A549 (cell line): ENCODE measurements around the gene HMGXB3. TPM values are rescaled to one million over a fixed set of nuclear protein-coding genes. Genes with fewer than 3 reads are reported as not detected.

Source experiments
- ATAC-seq, 2 experiments: fragments of 200-7000 bp in 1 of 2; fragments of >200 bp in 1 of 2; cut with Nextera tagmentation in 1 of 2; cut with Tn5 transposase in 1 of 2; 3 replicates each; pipeline versions ENCODE4 v1.8.0 to v1.9.1; 2018 to 2020; ENCODE audit warnings: mild to moderate bottlenecking in 1 of 2, moderate library complexity in 1 of 2
- CTCF ChIA-PET: fragments of 300-600 bp; sonication (Branson Sonifier 250); formaldehyde crosslinking; extraction: SDS; loops from one replicate; lab custom pipeline; 2021; ENCODE audit warnings: antibody characterized with exemption, inconsistent platforms; lab: Yijun Ruan, JAX
- POLR2A ChIA-PET: fragments of 350-600 bp; formaldehyde crosslinking; extraction: SDS; loops from one replicate; lab custom pipeline; 2021; ENCODE audit warnings: antibody characterized with exemption, inconsistent platforms; lab: Yijun Ruan, JAX
- DNase-seq, 2 experiments: peaks; one replicate each; pipeline versions ENCODE4 v3.0.0 to v3.0.0-alpha.2; 2011 to 2016; ENCODE audit warnings: low read depth in 1 of 2, low spot score in 1 of 2
- FAIRE-seq: peaks from 2 replicates; lab custom pipeline; 2011; peaks lifted over from hg19 to GRCh38; lab: Jason Lieb, UNC
- H3K27ac ChIP-seq, 2 experiments: fragments of >200 bp; sonication (Bioruptor Twin); formaldehyde crosslinking; 3 replicates each; pipeline ENCODE4 v1.5.1; 2016 to 2017
- H3K4me1 ChIP-seq: fragments of >200 bp; sonication (Bioruptor Twin); formaldehyde crosslinking; 3 replicates; pipeline ENCODE4 v1.6.1; 2016
- H3K4me2 ChIP-seq: fragments of >200 bp; sonication (Bioruptor Twin); formaldehyde crosslinking; 3 replicates; pipeline ENCODE4 v1.6.1; 2016
- H3K4me3 ChIP-seq: fragments of >200 bp; sonication (Bioruptor Twin); formaldehyde crosslinking; 3 replicates; pipeline ENCODE4 v1.5.1; 2016
- H3K9me3 ChIP-seq: fragments of >200 bp; sonication (Bioruptor Twin); formaldehyde crosslinking; 3 replicates; pipeline ENCODE4 v1.6.1; 2016
- BCL3 ChIP-seq: fragments of >200 bp; sonication (Bioruptor Twin); formaldehyde crosslinking; IDR thresholded peaks from 3 replicates; pipeline ENCODE4 v1.6.1; 2016
- BHLHE40 ChIP-seq: IDR thresholded peaks from 2 replicates; pipeline ENCODE4 v1.6.1; 2012; ENCODE audit warnings: low read depth, low read length, inconsistent platforms
- CEBPB ChIP-seq, 2 experiments: fragments of >200 bp in 1 of 2; sonication (Bioruptor Twin) in 1 of 2; formaldehyde crosslinking in 1 of 2; IDR thresholded peaks; 2 replicates each; pipeline ENCODE4 v1.6.1; 2012 to 2016
- CHD2 ChIP-seq: fragments of 150-350 bp; IDR thresholded peaks from 2 replicates; pipeline ENCODE4 v1.6.1; 2014; ENCODE audit warnings: low read length; ENCODE audit not compliant: partially characterized antibody
- ELK1 ChIP-seq: fragments of 150-350 bp; IDR thresholded peaks from 2 replicates; pipeline ENCODE4 v1.6.1; 2014; ENCODE audit warnings: low read depth, mild to moderate bottlenecking, low read length
- FOSL2 ChIP-seq, 2 experiments: fragments of 450-650 bp in 1 of 2; fragments of >200 bp in 1 of 2; sonication (Bioruptor Twin) in 1 of 2; formaldehyde crosslinking; IDR thresholded peaks; 2 replicates each; pipeline versions ENCODE4 v1.5.0 to v1.6.1; 2016 to 2020; ENCODE audit warnings: mild to moderate bottlenecking in 1 of 2, moderate library complexity in 1 of 2
- HES2 ChIP-seq: fragments of >200 bp; sonication (Bioruptor Twin); formaldehyde crosslinking; IDR thresholded peaks from 2 replicates; pipeline ENCODE4 v1.6.1; 2016
- HOXA7 ChIP-seq: fragments of 250-450 bp; sonication (Bioruptor Pico); IDR thresholded peaks from 2 replicates; pipeline ENCODE4 v1.5.0; 2020; ENCODE audit warnings: mild to moderate bottlenecking, moderate library complexity
- JUNB ChIP-seq: fragments of >200 bp; sonication (Bioruptor Twin); formaldehyde crosslinking; IDR thresholded peaks from 2 replicates; pipeline ENCODE4 v1.6.1; 2016
- MAFK ChIP-seq: fragments of 450-650 bp; IDR thresholded peaks from 2 replicates; pipeline ENCODE4 v1.6.1; 2014; ENCODE audit not compliant: partially characterized antibody
- MYC ChIP-seq: IDR thresholded peaks from 2 replicates; pipeline ENCODE4 v1.6.1; 2012; ENCODE audit warnings: mild to moderate bottlenecking, inconsistent platforms, low read length, improper control_type of control experiment, borderline replicate concordance
- NFE2L2 ChIP-seq: fragments of 150-350 bp; conservative IDR thresholded peaks from 2 replicates; pipeline ENCODE4 v1.6.1; 2014; ENCODE audit warnings: low read length
- NR3C1 ChIP-seq: fragments of >200 bp; sonication (Bioruptor Twin); formaldehyde crosslinking; IDR thresholded peaks from 3 replicates; pipeline ENCODE4 v1.6.1; 2017
- PHF8 ChIP-seq: fragments of 200-600 bp; sonication (generic); IDR thresholded peaks from 2 replicates; pipeline ENCODE4 v1.6.1; 2016; ENCODE audit warnings: low read depth, mild to moderate bottlenecking, antibody characterized with exemption, moderate library complexity, borderline replicate concordance
- POLR2AphosphoS2 ChIP-seq: conservative IDR thresholded peaks from 2 replicates; pipeline ENCODE4 v1.6.1; 2012; ENCODE audit warnings: low read length, improper control_type of control experiment, inconsistent platforms
- REST ChIP-seq: fragments of 200-600 bp; sonication (generic); IDR thresholded peaks from 2 replicates; pipeline ENCODE4 v1.6.1; 2016; ENCODE audit warnings: antibody characterized with exemption, mild to moderate bottlenecking, moderate library complexity
- RFX5 ChIP-seq: fragments of 450-650 bp; IDR thresholded peaks from 2 replicates; pipeline ENCODE4 v1.7.1; 2014; ENCODE audit warnings: antibody characterized with exemption, mild to moderate bottlenecking, moderate library complexity
- SMC3 ChIP-seq: fragments of >200 bp; sonication (Bioruptor Twin); formaldehyde crosslinking; IDR thresholded peaks from 3 replicates; pipeline ENCODE4 v1.6.1; 2018; ENCODE audit warnings: inconsistent platforms
- SREBF2 ChIP-seq: fragments of 450-650 bp; IDR thresholded peaks from 2 replicates; pipeline ENCODE4 v1.6.1; 2014; ENCODE audit warnings: mild to moderate bottlenecking, moderate library complexity
- TFCP2L1 ChIP-seq: fragments of 250-450 bp; sonication (Bioruptor Pico); IDR thresholded peaks from 2 replicates; pipeline ENCODE4 v1.5.0; 2021; ENCODE audit warnings: mild to moderate bottlenecking
- TP53 ChIP-seq: fragments of 250-450 bp; sonication (Bioruptor Pico); IDR thresholded peaks from 2 replicates; pipeline ENCODE4 v1.5.0; 2021; ENCODE audit warnings: mild to moderate bottlenecking, moderate library complexity
- ZC3H11A ChIP-seq: fragments of 450-650 bp; IDR thresholded peaks from 2 replicates; pipeline ENCODE4 v1.6.1; 2014; ENCODE audit warnings: antibody characterized with exemption, mild to moderate bottlenecking
- ZFP36 ChIP-seq: fragments of 450-650 bp; IDR thresholded peaks from 2 replicates; pipeline ENCODE4 v1.6.1; 2014; ENCODE audit warnings: borderline replicate concordance; ENCODE audit not compliant: partially characterized antibody
- ZNF302 ChIP-seq: fragments of 250-450 bp; sonication (Bioruptor Pico); IDR thresholded peaks from 2 replicates; pipeline ENCODE4 v1.9.0; 2021; ENCODE audit warnings: inconsistent platforms, mild to moderate bottlenecking, moderate library complexity
- WGBS: methylation state at CpG from one replicate; pipeline ENCODE4 v1.1.6; 2017; ENCODE audit errors: missing lambda C conversion rate; 5-methylcytosine and 5-hydroxymethylcytosine counted together
- polyA plus RNA-seq, 4 experiments: library from polyadenylated mRNA; depleted of rRNA in 3 of 4; stranded (reverse); fragments of >200 nt; fragmentation: RNase III in 1 of 4; extraction: RNeasy Plus Mini Kit Qiagen cat#74134 plus additional on column Dnase treatment in 1 of 4; gene quantifications; 2 replicates in 3 of 4; 3 replicates in 1 of 4; pipeline ENCODE4 v1.2.3, GENCODE V29; 2011 to 2017

The HMGXB3 gene
- polyA plus RNA-seq, 2 of the 4 experiments (the other 2 are of a cell fraction), result 20.5 to 34.1 TPM

- no peak for DNase-seq
- H3K4me2 ChIP-seq, result no peak overlapping the region
- no peak for ATAC-seq
- peaks cover 16% of the 10 kb centered on the region for H3K4me1 ChIP-seq
- H3K9me3 ChIP-seq, result no peaks in the 10 kb centered on the region
- 78% methylated on average over 1 of the region's 1 CpG for WGBS
- H3K4me3 ChIP-seq, result no peak overlapping the region
- ChIA-PET POLR2A (no interaction called here), CTCF (interaction anchor here (0.6 to 2.2 kb wide), 5 partner anchors 11 to 32 kb away, joined by 3 to 7 read pairs (median 3); no protein-coding TSS in a partner anchor)
- FAIRE-seq, result no peak
- no peak for TF ChIP-seq RFX5
- no peak for TF ChIP-seq SREBF2
- no peak for TF ChIP-seq FOSL2 (IDR thresholded peaks at IDR 0.05)
- no peak for TF ChIP-seq FOSL2 (CRISPR knock-in tag; IDR thresholded peaks at IDR 0.05)
- no peak for TF ChIP-seq SMC3
- no peak for TF ChIP-seq HOXA7 (CRISPR knock-in tag)
- no peak for TF ChIP-seq JUNB
- no peak for TF ChIP-seq NR3C1
- TF ChIP-seq ELK1, result no peak
- H3K27ac ChIP-seq, result no peak overlapping the region
These were observed 22.6 kb downstream of the HMGXB3 start for GRCh38 chr5:150023136-150023535.

GRCh38 chr5:150024346-150024984 is 23.9 kb downstream of the HMGXB3 start:
- TF ChIP-seq REST, result no peak
- no peak for TF ChIP-seq MAFK
- TF ChIP-seq ZC3H11A, result no peak
- TF ChIP-seq MYC, result no peak
- TF ChIP-seq FOSL2 (IDR thresholded peaks at IDR 0.05), result no peak
- no peak for TF ChIP-seq FOSL2 (CRISPR knock-in tag; IDR thresholded peaks at IDR 0.05)
- TF ChIP-seq ELK1, result no peak
- no peak for TF ChIP-seq CEBPB (IDR thresholded peaks at IDR 0.05)
- no peak for TF ChIP-seq SREBF2
- TF ChIP-seq ZFP36, result no peak
- TF ChIP-seq PHF8, result no peak
- TF ChIP-seq POLR2AphosphoS2, result no peak
- no peak for TF ChIP-seq HES2
- TF ChIP-seq TFCP2L1 (CRISPR knock-in tag), result no peak
- no peak for TF ChIP-seq BCL3
- TF ChIP-seq ZNF302 (CRISPR knock-in tag), result no peak
- no peak for TF ChIP-seq TP53 (CRISPR knock-in tag)
- TF ChIP-seq BHLHE40, result no peak
- TF ChIP-seq NFE2L2, result no peak
- no peak for TF ChIP-seq CHD2
- FAIRE-seq (no peak), ATAC-seq (no peak), DNase-seq (no peak)
- Histone ChIP-seq H3K4me1 (peaks cover 16% of the 10 kb centered on the region), H3K27ac (no peak overlapping the region), H3K4me2 (no peak overlapping the region), H3K9me3 (no peaks in the 10 kb centered on the region), H3K4me3 (no peak overlapping the region)
- CTCF ChIA-PET, result interaction anchor here (0.6 to 1.2 kb wide), 4 partner anchors 10 to 18 kb away, joined by 3 to 4 read pairs (median 3); no protein-coding TSS in a partner anchor
- WGBS, result 90% methylated on average over 9 of the region's 9 CpGs
- POLR2A ChIA-PET, result no interaction called here
